Spleen (tissue), 11 donors: Measurements from ENCODE around the gene TMEM128. TPM values are rescaled to one million over a fixed set of nuclear protein-coding genes. Genes with fewer than 3 reads are reported as not detected.
"Not testable (repeated sequence)": the region's sequence is repeated elsewhere in the genome, so short reads cannot be mapped to it uniquely, and the experiment has no call there.

Experiments used
- DNase-seq: peaks from one replicate; pipeline ENCODE4 v3.0.0-alpha.2; 2020
- H3K27ac ChIP-seq, 8 donors: fragments of 200-600 bp; sonication (generic) in 7 of 8; 1 replicate in 4 of 8; 2 replicates in 4 of 8; pipeline versions ENCODE4 v1.5.0 to v1.8.0; 2016 to 2021; ENCODE audit warnings: inconsistent platforms in 4 of 8, mild to moderate bottlenecking in 4 of 8, moderate library complexity in 1 of 8
- H3K27me3 ChIP-seq, 7 donors: fragments of 200-600 bp; sonication (generic) in 6 of 7; replicated peaks in 1 of 7; 1 replicate in 4 of 7; 2 replicates in 3 of 7; pipeline versions ENCODE4 v1.5.0 to v1.8.0; 2016 to 2021; ENCODE audit warnings: inconsistent platforms in 3 of 7, mild to moderate bottlenecking in 1 of 7
- H3K36me3 ChIP-seq, 6 donors: fragments of 200-600 bp; sonication (generic) in 5 of 6; 1 replicate in 4 of 6; 2 replicates in 2 of 6; pipeline versions ENCODE4 v1.5.0 to v1.8.0; 2016 to 2021; ENCODE audit warnings: inconsistent platforms in 2 of 6
- H3K4me1 ChIP-seq, 6 donors: fragments of 200-600 bp; sonication (generic) in 5 of 6; 1 replicate in 3 of 6; 2 replicates in 3 of 6; pipeline versions ENCODE4 v1.5.0 to v1.8.0; 2016 to 2021; ENCODE audit warnings: inconsistent platforms in 3 of 6
- H3K4me3 ChIP-seq, 8 donors: fragments of 200-600 bp; sonication (generic) in 7 of 8; 1 replicate in 4 of 8; 2 replicates in 4 of 8; pipeline versions ENCODE4 v1.5.0 to v1.8.0; 2016 to 2021; ENCODE audit warnings: inconsistent platforms in 4 of 8, mild to moderate bottlenecking in 4 of 8, moderate library complexity in 2 of 8
- H3K9me3 ChIP-seq, 8 donors: fragments of 200-600 bp; sonication (generic) in 7 of 8; 1 replicate in 4 of 8; 2 replicates in 4 of 8; pipeline versions ENCODE4 v1.5.0 to v1.8.0; 2016 to 2021; ENCODE audit warnings: inconsistent platforms in 4 of 8
- CTCF ChIP-seq, 11 experiments: fragments of 200-600 bp in 7 of 11; fragments of 450-650 bp in 4 of 11; sonication (generic) in 4 of 11; IDR thresholded peaks in 8 of 11; conservative IDR thresholded peaks in 3 of 11; 1 replicate in 7 of 11; 2 replicates in 4 of 11; pipeline versions ENCODE4 v1.4.0 to v1.8.0; 2016 to 2021; ENCODE audit warnings: antibody characterized with exemption in 11 of 11, inconsistent platforms in 4 of 11, mild to moderate bottlenecking in 1 of 11
- POLR2A ChIP-seq, 3 donors: fragments of 450-650 bp; IDR thresholded peaks; one replicate each; pipeline ENCODE4 v1.5.1; 2017; ENCODE audit warnings: antibody characterized with exemption in 3 of 3, mild to moderate bottlenecking in 1 of 3
- POLR2AphosphoS5 ChIP-seq, 3 donors: sonication (generic); formaldehyde crosslinking; IDR thresholded peaks; one replicate each; pipeline ENCODE4 v1.5.1; 2017; ENCODE audit warnings: antibody characterized with exemption in 3 of 3
- WGBS, 5 donors: extraction: QIAGEN DNeasy Blood & Tissue Kit in 3 of 5; methylation state at CpG; one replicate each; pipeline versions ENCODE4 v1.1.5 to v1.1.7; 2013 to 2018; 5-methylcytosine and 5-hydroxymethylcytosine counted together
- intact Hi-C: fragments of 100-400 bp; cut with DNase I; formaldehyde crosslinking; loops from one replicate; pipeline ENCODE4 v1.15.0; 2023; ENCODE audit warnings: low total_unique reads
- polyA plus RNA-seq, 3 donors: library from polyadenylated mRNA; stranded (reverse); fragments of 200-250 nt; gene quantifications; one replicate each; pipeline ENCODE4 v1.2.1, GENCODE V29; 2013
- total RNA-seq, 7 donors: library from RNA; depleted of rRNA in 3 of 7; stranded (reverse); fragments of >200 nt in 3 of 7; fragmentation: NEBNext Ultra II Directional in 4 of 7; extraction: Animal tissue kit (Norgen Biotek cat#: 25700) in 4 of 7; gene quantifications; one replicate each; pipeline versions ENCODE4 v1.1.0 to v1.2.1, GENCODE V29; 2016 to 2021
- donor health status: healthy with polysubstance abuse.
- donor health status: DM: no; HTN: no; CAD: no; lungs with moderate emphysema.
- donor health status: DM: no; HTN: no; CAD: no.
- donor health status: Bipolar disorder and iron deficiency.
- donor health status: healthy.
- donor health status: DM: no; HTN: no; CAD: no.
- donor health status: DM: yes; HTN: yes; CAD: no.

TMEM128 gene
- total and polyA plus RNA-seq, 10 donors = 16.3 to 25.6 (median 21.6) TPM

GRCh38 chr4:4248885-4249203 lies 821 bp upstream of the TMEM128 start:
- no peak for DNase-seq
- Histone ChIP-seq H3K27me3 (peaks cover 0 to 5% (median 0%) of the 10 kb centered on the region in 7 donors), H3K36me3 (peaks cover 0 to 23% (median 18%) of the 10 kb centered on the region in 6 donors), H3K27ac (peak overlapping the region; percentile 91 to 96 (median 94)), H3K9me3 (no peaks in the 10 kb centered on the region), H3K4me1 (peaks cover 20 to 46% (median 29%) of the 10 kb centered on the region in 6 donors), H3K4me3 (peak overlapping the region; percentile 64 to 87 (median 80))
- intact Hi-C loops = no loop called here
- TF ChIP-seq POLR2A (IDR thresholded peaks at IDR 0.05) = no peak
- no peak for TF ChIP-seq CTCF (IDR thresholded peaks at IDR 0.05 in 8 of 11, conservative IDR thresholded peaks at IDR 0.05 in 3 of 11)
- no peak for TF ChIP-seq POLR2AphosphoS5 (IDR thresholded peaks at IDR 0.05)
- 35 to 66% (median 38%) methylated on average over 10 of the region's 10 CpGs for WGBS, 5 donors

- WGBS, 5 donors = 0 to 2% (median 1%) methylated on average over 10 to 12 of the region's 12 CpGs
- H3K9me3 ChIP-seq = no peaks in the 10 kb centered on the region
- peak overlapping the region; percentile 91 to 96 (median 94) for H3K27ac ChIP-seq
- peaks cover 20 to 43% (median 29%) of the 10 kb centered on the region in 6 donors for H3K4me1 ChIP-seq
- H3K36me3 ChIP-seq = peaks cover 0 to 35% (median 26%) of the 10 kb centered on the region in 6 donors
- peak overlapping the region; percentile 64 to 87 (median 80) for H3K4me3 ChIP-seq
- no peak for DNase-seq
- H3K27me3 ChIP-seq = no peaks in the 10 kb centered on the region
- TF ChIP-seq CTCF (IDR thresholded peaks at IDR 0.05 in 8 of 11, conservative IDR thresholded peaks at IDR 0.05 in 3 of 11) = no peak
- TF ChIP-seq POLR2AphosphoS5 (IDR thresholded peaks at IDR 0.05) = no peak
- no peak for TF ChIP-seq POLR2A (IDR thresholded peaks at IDR 0.05)
- intact Hi-C loops = no loop called here
Observed at GRCh38 chr4:4247696-4248028, 361 bp downstream of the TMEM128 start.

GRCh38 chr4:4245172-4245571 lies 2.9 kb downstream of the TMEM128 start:
- TF ChIP-seq POLR2A (IDR thresholded peaks at IDR 0.05) (no peak), POLR2AphosphoS5 (IDR thresholded peaks at IDR 0.05) (no peak), CTCF (IDR thresholded peaks at IDR 0.05 in 8 of 11, conservative IDR thresholded peaks at IDR 0.05 in 3 of 11) (no peak)
- no peaks in the 10 kb centered on the region for H3K9me3 ChIP-seq
- peaks cover 2 to 60% (median 46%) of the 10 kb centered on the region in 6 donors for H3K36me3 ChIP-seq
- intact Hi-C loops = no loop called here
- no peak overlapping the region for H3K27ac ChIP-seq
- WGBS, 5 donors = 82 to 100% (median 90%) methylated on average over 1 of the region's 1 CpG
- peaks cover 20 to 42% (median 29%) of the 10 kb centered on the region in 6 donors for H3K4me1 ChIP-seq
- peak; percentile 33 for DNase-seq
- no peaks in the 10 kb centered on the region for H3K27me3 ChIP-seq
- no peak overlapping the region for H3K4me3 ChIP-seq

- H3K4me1 ChIP-seq, H3K9me3 ChIP-seq, H3K27me3 ChIP-seq, H3K27ac ChIP-seq, DNase-seq, intact Hi-C loops, H3K4me3 ChIP-seq: not testable (repeated sequence)
- WGBS, 5 donors = 95 to 96% (median 96%) methylated on average over 3 of the region's 3 CpGs
- peaks cover 2 to 100% (median 72%) of the 10 kb centered on the region in 6 donors for H3K36me3 ChIP-seq
Observed at GRCh38 chr4:4239551-4239950, 8.5 kb downstream of the TMEM128 start.

GRCh38 chr4:4233610-4234009 lies 14.4 kb downstream of the TMEM128 start:
- Histone ChIP-seq H3K4me3 (no peak overlapping the region), H3K36me3 (peaks cover 0 to 46% (median 26%) of the 10 kb centered on the region in 6 donors), H3K27ac (no peak overlapping the region), H3K4me1 (no peaks in the 10 kb centered on the region), H3K27me3 (peaks cover 0 to 18% (median 0%) of the 10 kb centered on the region in 7 donors), H3K9me3 (peaks cover 5 to 19% (median 16%) of the 10 kb centered on the region in 8 donors)
- DNase-seq = no peak
- WGBS, 5 donors = 95 to 99% (median 98%) methylated on average over 2 of the region's 2 CpGs
- intact Hi-C loops = no loop called here
- TF ChIP-seq POLR2A (IDR thresholded peaks at IDR 0.05) (no peak), CTCF (IDR thresholded peaks at IDR 0.05 in 8 of 11, conservative IDR thresholded peaks at IDR 0.05 in 3 of 11) (no peak), POLR2AphosphoS5 (IDR thresholded peaks at IDR 0.05) (no peak)
